T-helper 2 cell (primary cell): Measurements from ENCODE around the gene ZNF454.
A peak's percentile ranks its signal among the peaks of the same experiment; 100 is the strongest.

Experiments
- DNase-seq, 5 experiments: peaks; one replicate each; pipeline versions ENCODE4 v3.0.0 to v3.0.0-alpha.2; 2012 to 2022
- total RNA-seq, 2 donors: gene quantifications; one replicate each; lab custom pipeline; 2026; lab: John Stamatoyannopoulos, UW

The ZNF454 gene
- total RNA-seq, result 0 reads per million in 2 donors

DNA sequence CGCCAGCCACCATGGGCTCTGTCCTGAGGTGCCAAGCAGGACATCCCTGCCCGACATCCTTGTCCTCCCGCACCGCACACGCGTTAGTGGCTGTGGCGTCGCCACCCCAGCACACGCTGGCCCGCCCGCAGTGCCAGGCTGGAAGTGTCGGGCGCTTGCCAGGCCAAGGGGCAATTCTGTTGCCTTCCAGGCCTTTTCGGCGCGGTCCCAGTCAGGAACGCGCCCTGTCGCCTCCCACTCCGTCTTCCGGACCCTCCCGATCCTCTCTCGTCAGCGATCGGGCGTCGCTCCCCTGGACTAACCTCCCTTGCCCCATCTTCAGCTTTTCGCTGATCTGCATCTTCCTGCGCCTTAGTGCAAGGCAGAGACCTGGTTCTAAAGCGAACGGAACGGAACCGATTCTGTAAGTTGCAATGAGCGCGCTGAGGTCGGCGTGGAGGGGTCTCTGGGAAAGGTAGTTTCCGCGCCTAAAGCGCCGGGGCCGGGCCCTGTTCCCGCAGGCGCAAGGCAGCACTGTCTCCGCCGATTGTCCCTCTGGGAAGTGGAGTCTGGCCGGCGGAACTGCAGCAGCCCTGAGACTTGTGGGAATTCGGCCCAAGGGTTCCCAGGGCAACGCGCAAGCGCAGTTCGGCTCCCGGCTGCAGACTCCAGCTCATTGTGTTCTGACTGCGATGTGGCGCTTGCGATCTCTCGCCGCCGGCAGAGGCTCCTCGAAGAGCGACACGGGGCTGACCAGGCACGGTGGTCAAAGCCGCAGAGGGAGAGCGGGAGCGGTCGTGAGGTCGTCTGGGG lies at the start of gene ZNF454:
ZNF454 (plus strand) TSS at position 630 of the 792 bp plus-strand sequence. CDS start 1,594 bp downstream, outside the sequence.
- DNase-seq, result no peak

- peak in 1 of 5 experiments; percentile 22 for DNase-seq
Observed at GRCh38 chr5:178895615-178896571, 45.1 kb upstream of the ZNF454 start, which contains the start of gene ZFP2. Gene ZFP2 (plus strand): TSS chr5:178895913. CDS start chr5:178931314, 35,401 bp downstream.

DNA sequence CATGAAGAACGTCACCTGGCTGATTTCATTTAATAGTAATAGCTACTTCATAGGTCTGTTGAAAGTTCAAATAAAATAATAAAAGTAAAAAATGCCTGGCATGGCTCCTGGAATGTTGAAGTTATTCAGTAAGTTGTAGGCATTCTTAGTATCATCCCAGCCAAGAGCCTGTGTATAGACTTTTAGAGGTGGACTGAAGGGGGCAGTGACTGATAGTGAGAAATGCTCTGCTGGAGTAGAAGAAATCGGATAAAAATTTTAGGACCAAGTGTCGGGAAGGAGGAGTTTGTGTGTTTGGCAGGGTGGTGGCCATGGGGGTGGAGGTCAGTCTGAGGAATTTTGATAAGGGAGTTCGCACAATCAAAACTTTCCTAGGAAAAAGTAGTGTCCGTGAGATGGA lies 41.7 kb upstream of the ZNF454 start:
- DNase-seq, result no peak

- DNase-seq, result no peak
Observed at GRCh38 chr5:178902849-178903248, 38.1 kb upstream of the ZNF454 start.

DNA sequence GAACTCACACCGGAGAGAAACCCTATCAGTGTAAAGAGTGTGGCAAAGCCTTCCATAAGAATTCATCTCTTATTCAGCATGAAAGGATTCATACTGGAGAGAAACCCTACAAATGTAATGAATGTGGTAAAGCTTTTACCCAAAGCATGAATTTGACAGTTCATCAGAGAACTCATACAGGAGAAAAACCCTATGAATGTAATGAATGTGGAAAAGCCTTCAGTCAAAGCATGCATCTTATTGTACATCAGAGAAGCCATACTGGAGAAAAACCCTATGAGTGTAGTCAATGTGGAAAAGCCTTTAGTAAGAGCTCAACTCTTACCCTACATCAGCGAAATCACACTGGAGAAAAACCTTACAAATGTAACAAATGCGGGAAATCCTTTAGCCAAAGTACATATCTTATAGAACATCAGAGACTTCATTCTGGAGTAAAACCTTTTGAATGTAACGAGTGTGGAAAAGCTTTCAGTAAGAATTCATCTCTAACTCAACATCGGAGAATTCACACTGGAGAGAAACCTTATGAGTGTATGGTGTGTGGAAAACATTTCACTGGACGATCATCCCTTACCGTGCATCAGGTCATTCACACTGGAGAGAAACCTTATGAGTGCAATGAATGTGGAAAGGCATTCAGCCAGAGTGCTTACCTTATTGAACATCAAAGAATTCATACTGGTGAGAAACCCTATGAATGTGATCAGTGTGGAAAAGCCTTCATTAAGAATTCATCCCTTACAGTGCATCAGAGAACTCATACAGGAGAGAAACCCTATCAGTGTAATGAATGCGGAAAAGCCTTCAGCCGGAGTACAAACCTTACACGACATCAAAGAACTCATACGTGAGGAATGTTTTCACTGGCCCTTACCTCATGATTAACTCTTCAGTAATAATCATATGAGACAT lies 8.9 kb upstream of the ZNF454 start:
- no peak for DNase-seq

GRCh38 chr5:178941361-178941760 lies 363 bp downstream of the ZNF454 start:
- no peak for DNase-seq

DNA sequence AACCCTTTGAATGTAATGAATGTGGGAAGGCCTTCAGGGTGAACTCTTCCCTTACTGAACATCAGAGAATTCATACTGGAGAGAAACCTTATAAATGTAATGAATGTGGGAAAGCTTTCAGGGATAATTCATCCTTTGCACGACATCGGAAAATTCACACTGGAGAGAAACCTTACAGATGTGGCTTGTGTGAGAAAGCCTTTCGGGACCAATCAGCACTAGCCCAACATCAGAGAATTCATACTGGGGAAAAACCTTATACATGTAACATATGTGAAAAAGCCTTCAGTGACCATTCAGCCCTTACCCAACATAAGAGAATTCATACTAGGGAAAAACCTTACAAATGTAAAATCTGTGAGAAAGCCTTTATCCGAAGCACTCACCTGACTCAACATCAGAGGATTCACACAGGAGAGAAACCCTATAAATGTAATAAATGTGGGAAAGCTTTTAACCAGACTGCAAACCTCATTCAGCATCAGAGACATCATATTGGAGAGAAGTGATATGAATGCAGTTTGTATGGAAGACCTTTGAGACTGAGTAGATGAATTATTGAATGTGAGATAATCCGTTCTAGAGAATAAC lies 24.6 kb downstream of the ZNF454 start:
- no peak for DNase-seq

- no peak for DNase-seq
Observed at GRCh38 chr5:178981381-178981780, 40.4 kb downstream of the ZNF454 start.

- DNase-seq, result no peak
Observed at GRCh38 chr5:178982941-178983340, 41.9 kb downstream of the ZNF454 start.

GRCh38 chr5:178983728-178984127 lies 42.7 kb downstream of the ZNF454 start:
- no peak for DNase-seq

- no peak for DNase-seq
Observed at GRCh38 chr5:178984145-178985072, 43.4 kb downstream of the ZNF454 start.

GRCh38 chr5:178986326-178986960 lies 45.4 kb downstream of the ZNF454 start:
- DNase-seq, result no peak

- no peak for DNase-seq
Observed at GRCh38 chr5:178988436-178989220, 47.6 kb downstream of the ZNF454 start.

- DNase-seq, result no peak
Observed at GRCh38 chr5:178989311-178989710, 48.3 kb downstream of the ZNF454 start.

DNA sequence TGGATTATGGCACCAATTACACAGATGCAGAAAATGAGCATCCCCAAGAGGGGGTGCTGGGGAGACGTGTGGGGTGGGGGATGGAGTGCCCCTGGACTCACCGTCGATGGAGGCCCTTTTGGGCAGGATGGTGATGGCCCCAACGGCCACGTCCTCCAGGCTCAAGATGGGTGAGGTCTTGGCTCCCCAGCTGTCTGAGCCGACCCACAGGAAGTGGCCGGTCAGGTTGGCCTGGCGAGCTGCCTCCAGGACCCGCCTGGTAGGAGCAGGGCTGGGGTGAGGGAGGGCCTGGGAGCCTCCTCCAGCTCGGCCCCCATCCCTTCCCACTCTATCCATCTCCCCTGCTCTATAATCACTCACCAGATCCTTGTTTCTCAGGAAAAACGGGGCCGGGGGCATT lies 49.5 kb downstream of the ZNF454 start:
- no peak for DNase-seq

- no peak for DNase-seq
Observed at GRCh38 chr5:178991190-178992145, 50.5 kb downstream of the ZNF454 start.

GRCh38 chr5:178992291-178992895 lies 51.4 kb downstream of the ZNF454 start:
- no peak for DNase-seq
